Measurements from ENCODE around the gene AK8. TPM values are rescaled to one million over a fixed set of nuclear protein-coding genes. Genes with fewer than 3 reads are reported as not detected.

The AK8 gene
- total RNA-seq, 2 experiments from 2014 or later = 0.11 TPM; not detected in 1

- POLR2A ChIA-PET = no interaction called here
- CTCF ChIA-PET = interaction anchor here (0.6 kb wide), 1 partner anchor 1628 kb away, joined by 3 read pairs; no protein-coding TSS in a partner anchor
Measured at GRCh38 chr9:132806723-132807421, 71.2 kb downstream of the AK8 start.

DNA sequence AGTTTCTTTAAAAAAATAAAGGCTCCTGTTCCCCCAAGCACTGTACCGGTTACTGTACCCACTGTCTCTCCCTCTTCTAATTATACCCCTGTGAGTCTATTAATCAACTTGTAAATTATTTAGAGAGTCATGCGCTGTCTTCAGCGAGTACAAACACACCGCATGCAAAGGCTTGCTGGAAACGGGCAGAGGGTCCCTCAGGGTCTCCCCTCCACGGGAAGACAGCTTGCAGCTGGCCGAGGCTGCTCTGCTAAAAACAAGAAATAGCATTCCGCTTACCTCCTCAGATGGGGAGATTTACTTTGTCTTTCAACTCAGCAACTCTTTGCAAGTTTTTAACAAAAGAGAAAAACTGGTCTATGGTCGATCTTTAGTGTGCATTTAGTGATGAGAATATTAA, 71.8 kb downstream of the AK8 start:
- POLR2A ChIA-PET = no interaction called here
- CTCF ChIA-PET = interaction anchor here (0.6 kb wide), 1 partner anchor 1628 kb away, joined by 3 read pairs; no protein-coding TSS in a partner anchor

DNA sequence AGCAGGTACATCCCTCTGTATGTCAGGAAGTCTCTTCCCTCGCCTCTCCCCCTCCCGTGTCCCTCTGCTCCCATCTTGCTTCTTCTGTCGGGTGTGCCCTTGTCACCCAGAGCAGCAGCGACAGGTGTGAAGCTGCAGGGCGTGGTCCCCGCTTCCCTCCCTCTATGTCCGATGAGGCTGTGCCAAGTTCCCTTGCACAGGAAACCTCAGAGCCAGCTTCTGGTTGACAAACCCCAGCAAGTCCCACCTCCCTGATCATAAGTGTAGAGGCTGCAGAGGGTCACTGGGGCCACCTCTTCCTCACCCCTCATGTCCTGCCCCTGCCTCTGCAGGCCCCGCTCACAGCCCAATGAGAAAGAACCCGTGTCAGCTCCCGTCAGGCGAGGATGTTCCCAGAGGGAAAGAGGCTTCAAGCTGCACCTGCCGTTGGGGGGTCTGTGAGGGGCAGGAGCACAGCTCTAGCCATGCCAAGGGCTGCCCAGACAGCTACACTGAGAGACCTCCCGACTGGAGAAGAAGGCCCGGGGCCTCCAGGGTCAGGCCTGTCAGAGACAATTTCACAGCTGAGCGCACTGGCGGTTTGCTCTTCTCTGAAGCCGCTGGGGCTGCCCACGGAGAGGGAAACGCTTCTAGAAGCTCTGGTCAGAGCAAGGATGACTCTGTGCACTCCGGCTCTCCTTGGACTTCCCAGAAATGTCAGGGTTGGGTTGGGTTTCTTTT, 73.3 kb downstream of the AK8 start:
- POLR2A ChIA-PET = no interaction called here
- CTCF ChIA-PET = no interaction called here

DNA sequence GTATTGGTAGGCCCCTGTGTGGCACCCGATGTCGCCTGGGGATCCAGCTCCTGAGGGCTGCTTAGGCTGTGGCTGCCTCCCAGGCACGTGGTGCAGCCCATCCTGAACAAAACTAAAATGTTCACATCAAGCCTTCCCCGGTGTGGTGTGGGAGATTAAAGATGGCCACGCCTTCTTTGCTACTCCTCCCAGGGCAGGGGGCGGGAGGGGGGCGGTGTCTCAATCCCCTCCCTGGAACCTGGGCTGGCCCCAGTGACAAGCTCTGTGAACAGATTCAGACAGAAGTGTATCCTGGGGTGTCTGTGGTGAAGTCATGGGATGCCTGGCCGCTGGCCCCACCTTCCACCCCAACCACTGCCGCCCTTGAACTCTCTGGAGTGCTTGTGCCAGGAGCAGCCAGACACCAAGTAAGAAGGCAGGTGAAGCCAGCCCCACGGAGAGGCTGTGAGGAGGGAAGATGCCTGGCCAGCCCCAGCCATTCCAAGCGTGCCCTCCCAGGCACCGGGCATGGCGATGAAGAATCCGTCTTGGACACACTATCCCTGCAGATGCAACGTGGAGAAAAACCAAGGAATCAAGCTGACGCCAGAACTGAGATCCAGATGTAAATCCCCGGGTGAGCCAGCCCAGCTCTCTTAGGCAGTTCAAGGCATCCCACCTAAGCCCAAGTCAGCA, 75.8 kb downstream of the AK8 start:
- ChIA-PET CTCF (interaction anchor here (0.9 to 1.5 kb wide), 2 partner anchors 295 to 392 kb away, joined by 3 to 4 read pairs; partner anchors contain the start of gene CFAP77), POLR2A (no interaction called here)

DNA sequence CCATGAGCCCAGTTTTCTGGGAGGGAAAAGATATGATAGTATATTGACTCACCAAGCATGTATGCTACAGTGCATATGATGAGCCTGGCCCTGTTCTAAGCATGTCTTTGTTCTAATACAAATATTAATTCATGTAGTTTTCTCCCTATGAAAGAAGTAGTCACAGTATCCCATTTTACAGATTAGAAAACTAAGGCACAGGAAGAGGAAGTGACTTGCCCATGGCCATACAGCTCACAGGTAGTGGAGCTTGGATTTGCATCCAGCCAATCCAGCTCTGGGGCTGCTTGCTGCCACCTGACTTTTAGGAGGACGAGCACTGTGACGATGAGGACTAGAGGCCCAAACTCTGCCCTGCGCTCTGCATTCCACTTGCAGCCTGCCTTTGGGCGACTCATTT, 76.4 kb downstream of the AK8 start:
- POLR2A ChIA-PET = no interaction called here
- CTCF ChIA-PET = interaction anchor here (0.5 to 1.5 kb wide), 2 partner anchors 18 to 391 kb away, joined by 4 read pairs; partner anchors contain the start of gene CFAP77

GRCh38 chr9:132800038-132800648, 77.9 kb downstream of the AK8 start:
- CTCF ChIA-PET = interaction anchor here (0.6 to 1.3 kb wide), 4 partner anchors 30 to 152 kb away, joined by 3 to 5 read pairs (median 3); no protein-coding TSS in a partner anchor
- POLR2A ChIA-PET = interaction anchor here (0.6 to 0.7 kb wide), 2 partner anchors 32 to 117 kb away, joined by 3 to 8 read pairs; no protein-coding TSS in a partner anchor

DNA sequence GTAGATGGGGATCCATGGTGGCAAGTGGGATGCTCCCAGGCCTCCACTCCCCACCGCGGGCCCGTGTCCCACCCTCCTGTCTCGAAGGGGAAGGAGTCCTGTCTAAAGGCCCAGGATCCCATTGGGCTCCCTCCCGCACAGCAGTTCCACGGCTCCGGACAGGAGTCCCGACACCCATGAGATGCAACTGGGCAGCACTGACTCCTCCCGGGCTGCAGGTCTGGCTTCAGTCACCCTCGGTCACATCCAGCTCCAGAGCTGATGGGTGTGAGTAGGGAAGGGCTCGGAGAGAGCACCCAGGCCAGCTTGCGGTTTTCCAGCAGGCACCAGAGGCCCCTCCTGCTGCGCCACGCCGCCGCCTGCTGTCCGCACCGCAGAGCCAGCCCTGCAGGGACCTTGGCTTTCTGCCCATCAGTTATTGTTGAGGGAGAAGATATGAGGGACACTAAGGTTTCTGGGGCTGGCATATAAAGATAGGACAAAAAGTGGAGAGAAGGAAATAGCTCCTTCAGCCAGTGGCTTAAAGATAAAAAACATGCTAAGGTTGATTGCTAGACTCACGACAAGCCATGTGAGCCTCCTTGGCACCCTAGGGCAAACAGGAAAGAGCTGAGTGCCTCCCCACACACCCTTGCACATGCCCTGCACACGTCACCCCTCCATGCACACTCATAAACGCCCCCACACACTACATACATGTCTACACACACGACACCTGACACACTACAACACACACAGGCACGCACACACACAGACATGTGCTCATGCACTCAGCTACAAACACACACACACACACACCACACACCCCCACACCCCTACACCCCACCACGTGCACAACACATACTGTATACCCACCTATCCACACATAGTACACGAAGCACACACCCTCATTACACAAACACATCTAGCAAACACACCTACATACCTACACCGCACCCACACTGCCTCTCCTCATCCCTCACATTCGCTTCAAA, 79.0 kb downstream of the AK8 start:
- CTCF ChIA-PET = interaction anchor here (0.6 to 1.3 kb wide), 4 partner anchors 29 to 150 kb away, joined by 3 to 5 read pairs (median 3); no protein-coding TSS in a partner anchor
- POLR2A ChIA-PET = no interaction called here

DNA sequence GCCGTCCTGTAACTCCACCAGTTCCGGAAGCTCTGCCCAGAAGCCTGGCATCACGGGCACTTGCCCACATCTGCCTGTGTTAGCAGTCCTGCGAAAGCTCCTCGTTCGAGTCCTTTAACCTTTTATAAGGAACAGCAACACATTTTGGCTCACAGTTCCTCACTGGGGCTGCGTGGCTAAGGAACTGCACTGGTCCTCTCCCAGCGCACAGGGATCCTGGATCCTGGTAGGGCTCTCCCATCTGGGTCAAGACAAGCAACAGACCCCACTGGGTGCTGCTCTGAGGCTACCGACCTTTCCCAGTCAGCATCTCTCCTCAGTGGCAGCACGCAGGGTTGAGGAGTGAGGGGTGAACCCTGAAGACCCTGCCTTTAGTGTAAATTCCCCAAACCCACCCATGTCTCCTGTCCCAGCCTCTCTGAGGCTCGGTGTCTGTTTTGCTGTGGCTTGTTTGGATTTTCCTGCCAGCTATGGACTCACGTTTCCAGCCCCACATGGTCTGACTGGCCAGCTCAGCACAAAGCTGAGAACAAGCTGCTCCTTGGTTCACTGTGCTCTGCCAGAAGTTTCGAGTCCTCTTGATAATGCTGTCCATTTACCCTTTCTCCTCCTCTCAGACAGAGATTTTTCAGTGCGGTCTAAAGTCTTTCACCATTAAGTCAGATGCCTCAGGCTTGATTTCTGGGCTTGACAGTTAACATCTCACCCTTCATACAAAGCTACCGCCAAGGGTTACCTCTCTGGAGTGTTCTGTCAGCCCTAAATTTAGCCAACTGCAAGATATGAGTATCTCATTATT, 80.0 kb downstream of the AK8 start:
- CTCF ChIA-PET = no interaction called here
- POLR2A ChIA-PET = no interaction called here

- CTCF ChIA-PET = no interaction called here
- POLR2A ChIA-PET = no interaction called here
Measured at GRCh38 chr9:132795511-132796303, 82.4 kb downstream of the AK8 start.

DNA sequence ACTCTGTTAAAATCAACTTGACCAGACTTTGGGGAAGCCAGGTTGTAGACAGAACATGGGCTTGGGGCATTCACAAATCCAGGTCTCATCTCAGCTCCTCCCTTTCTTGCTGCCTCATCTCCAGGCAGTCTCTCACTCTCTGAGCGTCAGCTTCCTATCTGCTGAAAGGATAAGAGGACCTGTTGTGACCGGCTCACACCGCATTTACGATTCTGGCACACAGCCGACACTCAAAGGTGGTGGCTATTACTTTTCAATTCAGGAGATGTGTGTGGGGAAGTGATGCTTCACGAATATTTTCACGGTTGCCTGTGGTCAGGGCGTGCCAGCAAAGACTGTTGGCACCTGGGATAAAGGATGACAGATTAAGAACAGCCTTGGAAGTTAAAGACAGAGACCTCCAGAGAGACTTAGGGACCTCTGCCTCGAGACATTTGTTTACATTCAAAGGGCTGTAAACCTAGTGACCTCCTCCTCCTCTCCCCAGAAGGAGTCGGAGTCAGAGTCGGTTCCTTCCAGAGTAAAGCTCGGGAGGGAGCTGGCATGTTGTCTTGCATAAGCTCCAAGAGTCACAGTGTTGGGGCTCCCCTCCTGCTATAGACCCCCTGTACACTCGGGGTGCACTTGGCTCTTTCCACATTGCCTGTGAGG, 83.2 kb downstream of the AK8 start:
- POLR2A ChIA-PET = no interaction called here
- CTCF ChIA-PET = interaction anchor here (0.6 kb wide), 1 partner anchor 234 kb away, joined by 3 read pairs; no protein-coding TSS in a partner anchor

- CTCF ChIA-PET = no interaction called here
- POLR2A ChIA-PET = no interaction called here
Measured at GRCh38 chr9:132793606-132794580, 84.2 kb downstream of the AK8 start.

DNA sequence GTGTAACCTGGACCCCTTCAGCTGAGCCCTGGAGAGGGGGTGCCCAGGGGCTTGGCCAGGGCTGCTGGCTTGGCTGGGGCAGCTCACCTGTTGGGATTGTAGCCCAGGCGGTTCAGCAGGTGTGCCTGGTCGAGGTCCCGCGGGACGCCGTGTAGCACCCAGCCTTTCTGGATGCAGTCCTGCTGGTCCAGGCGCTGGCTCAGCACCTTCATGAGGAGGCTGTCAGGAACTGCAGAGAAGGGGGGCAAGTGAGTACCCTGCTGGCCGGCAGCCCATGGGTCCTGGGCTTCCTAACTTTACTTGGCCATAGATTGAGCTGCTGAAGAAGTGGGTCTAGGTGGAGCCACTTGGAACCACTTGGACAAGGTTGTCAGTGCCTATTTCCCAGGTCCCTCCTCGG, 85.5 kb downstream of the AK8 start:
- ChIA-PET POLR2A (no interaction called here), CTCF (interaction anchor here (0.6 kb wide), 1 partner anchor 93 kb away, joined by 3 read pairs; no protein-coding TSS in a partner anchor)

- CTCF ChIA-PET = interaction anchor here (0.6 kb wide), 1 partner anchor 93 kb away, joined by 3 read pairs; no protein-coding TSS in a partner anchor
- POLR2A ChIA-PET = no interaction called here
Measured at GRCh38 chr9:132791699-132792240, 86.3 kb downstream of the AK8 start.

GRCh38 chr9:132789719-132790118, 88.4 kb downstream of the AK8 start:
- ChIA-PET CTCF (no interaction called here), POLR2A (no interaction called here)

- ChIA-PET CTCF (interaction anchor here (1.0 kb wide), 1 partner anchor 179 kb away, joined by 4 read pairs; no protein-coding TSS in a partner anchor), POLR2A (no interaction called here)
Measured at GRCh38 chr9:132788378-132788777, 89.7 kb downstream of the AK8 start.
